HEK293 (cell line): ENCODE results near the gene PRPF31.

Experiments
- CTCF ChIA-PET: fragments of 350-600 bp; formaldehyde crosslinking; extraction: SDS; loops from one replicate; lab custom pipeline; 2021; ENCODE audit warnings: antibody characterized with exemption; lab: Yijun Ruan, JAX
- POLR2A ChIA-PET: fragments of 300-600 bp; formaldehyde crosslinking; extraction: SDS; loops from one replicate; lab custom pipeline; 2020; ENCODE audit warnings: antibody characterized with exemption, inconsistent platforms; lab: Yijun Ruan, JAX
- H3K27ac ChIP-seq: fragments of 200-500 bp; sonication (Bioruptor generic); 2 replicates; pipeline ENCODE4 v1.5.1; 2014; ENCODE audit warnings: low read depth, low read length, control low read depth, inconsistent platforms; ENCODE audit errors: extremely low read depth
- H3K36me3 ChIP-seq, 2 experiments: fragments of 200-500 bp in 1 of 2; sonication (Bioruptor generic) in 1 of 2; 1 replicate in 1 of 2; 2 replicates in 1 of 2; pipeline ENCODE4 v1.5.1; 2014 to 2017; ENCODE audit warnings: inconsistent platforms in 2 of 2, low read length in 2 of 2; ENCODE audit not compliant: control insufficient read depth in 2 of 2, insufficient read depth in 1 of 2
- H3K4me1 ChIP-seq: fragments of 200-500 bp; sonication (Bioruptor generic); 2 replicates; pipeline ENCODE4 v1.5.1; 2014; ENCODE audit warnings: mild to moderate bottlenecking, low read length, inconsistent platforms; ENCODE audit not compliant: control insufficient read depth, insufficient read depth
- H3K4me3 ChIP-seq: 2 replicates; pipeline ENCODE4 v1.5.1; 2011; ENCODE audit warnings: low read depth, mild to moderate bottlenecking, control low read depth, low read length, moderate library complexity
- H3K9me3 ChIP-seq: fragments of 200-500 bp; sonication (Bioruptor generic); 2 replicates; pipeline ENCODE4 v1.5.1; 2014; ENCODE audit warnings: low read depth, low read length, inconsistent platforms; ENCODE audit not compliant: control insufficient read depth, insufficient read depth
- GLI2 ChIP-seq: fragments of 450-650 bp; formaldehyde crosslinking; IDR thresholded peaks from 2 replicates; pipeline ENCODE4; 2017; ENCODE audit warnings: missing biosample characterization, missing genetic modification characterization, low read depth, borderline replicate concordance
- MYNN ChIP-seq: fragments of 450-650 bp; formaldehyde crosslinking; IDR thresholded peaks from 2 replicates; pipeline ENCODE4 v1.5.1; 2016; ENCODE audit warnings: missing biosample characterization, missing genetic modification characterization, borderline replicate concordance
- SCRT2 ChIP-seq: fragments of 450-650 bp; formaldehyde crosslinking; IDR thresholded peaks from 2 replicates; pipeline ENCODE4 v1.5.1; 2016; ENCODE audit warnings: missing biosample characterization, missing genetic modification characterization
- SP3 ChIP-seq: fragments of 450-650 bp; formaldehyde crosslinking; IDR thresholded peaks from 2 replicates; pipeline ENCODE4 v1.5.1; 2016; ENCODE audit warnings: missing biosample characterization, missing genetic modification characterization
- ZNF133 ChIP-seq: fragments of 450-650 bp; formaldehyde crosslinking; IDR thresholded peaks from 2 replicates; pipeline ENCODE4 v1.5.1; 2016; ENCODE audit warnings: missing biosample characterization, missing genetic modification characterization
- ZNF140 ChIP-seq: fragments of 450-650 bp; formaldehyde crosslinking; IDR thresholded peaks from 2 replicates; pipeline ENCODE4 v1.5.1; 2016; ENCODE audit warnings: missing biosample characterization, missing genetic modification characterization
- ZNF324 ChIP-seq: fragments of 450-650 bp; formaldehyde crosslinking; IDR thresholded peaks from 2 replicates; pipeline ENCODE4 v1.5.1; 2016; ENCODE audit warnings: missing biosample characterization, missing genetic modification characterization
- ZNF391 ChIP-seq: fragments of 450-650 bp; formaldehyde crosslinking; IDR thresholded peaks from 2 replicates; pipeline ENCODE4 v1.5.1; 2016; ENCODE audit warnings: low read depth, missing biosample characterization, missing genetic modification characterization, borderline replicate concordance
- ZNF473 ChIP-seq: fragments of 450-650 bp; formaldehyde crosslinking; IDR thresholded peaks from 2 replicates; pipeline ENCODE4 v1.5.1; 2017; ENCODE audit warnings: missing biosample characterization, missing genetic modification characterization
- ZNF658 ChIP-seq: fragments of 450-650 bp; formaldehyde crosslinking; IDR thresholded peaks from 2 replicates; pipeline ENCODE4; 2016; ENCODE audit warnings: missing biosample characterization, missing genetic modification characterization
- ZNF707 ChIP-seq: fragments of 450-650 bp; formaldehyde crosslinking; IDR thresholded peaks from 2 replicates; pipeline ENCODE4 v1.5.1; 2016; ENCODE audit warnings: missing biosample characterization, missing genetic modification characterization
- ZXDB ChIP-seq: fragments of 450-650 bp; formaldehyde crosslinking; IDR thresholded peaks from 2 replicates; pipeline ENCODE4 v1.5.1; 2016; ENCODE audit warnings: missing biosample characterization, missing genetic modification characterization
- TF ChIP-seq, protein P1 (sequence below): fragments of 450-650 bp; formaldehyde crosslinking; conservative IDR thresholded peaks from 2 replicates; pipeline ENCODE4 v1.5.1; 2016; ENCODE audit warnings: low read depth, missing biosample characterization, missing genetic modification characterization

Gene PRPF31

DNA sequence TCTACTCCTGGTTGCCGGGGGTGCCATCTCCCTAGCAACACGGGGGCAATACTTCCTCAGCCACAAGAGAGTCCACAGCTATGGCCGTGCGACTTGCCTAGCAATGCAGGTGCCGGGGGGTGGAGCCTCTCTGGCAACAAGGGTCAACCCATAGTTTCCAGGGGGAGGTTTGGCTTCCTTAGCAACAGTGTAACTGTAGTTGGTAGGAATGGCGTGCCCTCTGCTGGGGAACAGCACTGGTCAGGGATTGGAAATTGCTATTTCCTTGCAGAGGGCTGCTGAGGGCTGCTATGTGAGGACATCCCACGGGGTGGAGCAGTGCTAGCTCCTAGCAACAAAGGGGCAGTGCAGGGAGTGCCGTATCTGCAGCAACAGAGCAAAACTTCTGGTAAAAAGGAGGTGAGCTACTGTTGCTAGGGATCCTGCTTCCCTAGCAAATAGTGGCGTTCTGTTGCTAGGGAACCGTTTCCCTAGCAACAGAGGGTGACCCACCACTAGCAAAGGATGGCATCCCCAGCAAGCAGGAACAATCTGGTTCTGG is 64.4 kb downstream of the PRPF31 start (continued):
- TF ChIP-seq ZNF707 (tag by site-specific recombination) (no peak), ZNF391 (tag by site-specific recombination) (no peak), SCRT2 (tag by site-specific recombination) (0 out of 2 replicates have a peak, but pooled peaks have one; percentile 14), ZNF140 (tag by site-specific recombination) (no peak), GLI2 (tag by site-specific recombination) (no peak), SP3 (no peak), ZNF133 (tag by site-specific recombination) (no peak), ZXDB (tag by site-specific recombination) (0 out of 2 replicates have a peak, but pooled peaks have one; percentile 30), MYNN (tag by site-specific recombination) (peak; percentile 90)
- TF ChIP-seq, protein P1, sequence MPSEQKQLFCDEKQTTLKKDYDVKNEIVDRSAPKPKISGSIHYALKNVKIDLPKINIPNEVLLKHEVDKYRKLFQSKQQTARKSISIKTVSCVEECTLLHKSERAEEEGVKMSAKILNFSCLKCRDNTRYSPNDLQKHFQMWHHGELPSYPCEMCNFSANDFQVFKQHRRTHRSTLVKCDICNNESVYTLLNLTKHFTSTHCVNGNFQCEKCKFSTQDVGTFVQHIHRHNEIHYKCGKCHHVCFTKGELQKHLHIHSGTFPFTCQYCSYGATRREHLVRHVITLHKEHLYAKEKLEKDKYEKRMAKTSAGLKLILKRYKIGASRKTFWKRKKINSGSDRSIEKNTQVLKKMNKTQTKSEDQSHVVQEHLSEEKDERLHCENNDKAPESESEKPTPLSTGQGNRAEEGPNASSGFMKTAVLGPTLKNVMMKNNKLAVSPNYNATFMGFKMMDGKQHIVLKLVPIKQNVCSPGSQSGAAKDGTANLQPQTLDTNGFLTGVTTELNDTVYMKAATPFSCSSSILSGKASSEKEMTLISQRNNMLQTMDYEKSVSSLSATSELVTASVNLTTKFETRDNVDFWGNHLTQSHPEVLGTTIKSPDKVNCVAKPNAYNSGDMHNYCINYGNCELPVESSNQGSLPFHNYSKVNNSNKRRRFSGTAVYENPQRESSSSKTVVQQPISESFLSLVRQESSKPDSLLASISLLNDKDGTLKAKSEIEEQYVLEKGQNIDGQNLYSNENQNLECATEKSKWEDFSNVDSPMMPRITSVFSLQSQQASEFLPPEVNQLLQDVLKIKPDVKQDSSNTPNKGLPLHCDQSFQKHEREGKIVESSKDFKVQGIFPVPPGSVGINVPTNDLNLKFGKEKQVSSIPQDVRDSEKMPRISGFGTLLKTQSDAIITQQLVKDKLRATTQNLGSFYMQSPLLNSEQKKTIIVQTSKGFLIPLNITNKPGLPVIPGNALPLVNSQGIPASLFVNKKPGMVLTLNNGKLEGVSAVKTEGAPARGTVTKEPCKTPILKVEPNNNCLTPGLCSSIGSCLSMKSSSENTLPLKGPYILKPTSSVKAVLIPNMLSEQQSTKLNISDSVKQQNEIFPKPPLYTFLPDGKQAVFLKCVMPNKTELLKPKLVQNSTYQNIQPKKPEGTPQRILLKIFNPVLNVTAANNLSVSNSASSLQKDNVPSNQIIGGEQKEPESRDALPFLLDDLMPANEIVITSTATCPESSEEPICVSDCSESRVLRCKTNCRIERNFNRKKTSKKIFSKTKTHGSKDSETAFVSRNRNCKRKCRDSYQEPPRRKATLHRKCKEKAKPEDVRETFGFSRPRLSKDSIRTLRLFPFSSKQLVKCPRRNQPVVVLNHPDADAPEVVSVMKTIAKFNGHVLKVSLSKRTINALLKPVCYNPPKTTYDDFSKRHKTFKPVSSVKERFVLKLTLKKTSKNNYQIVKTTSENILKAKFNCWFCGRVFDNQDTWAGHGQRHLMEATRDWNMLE = no peak

DNA sequence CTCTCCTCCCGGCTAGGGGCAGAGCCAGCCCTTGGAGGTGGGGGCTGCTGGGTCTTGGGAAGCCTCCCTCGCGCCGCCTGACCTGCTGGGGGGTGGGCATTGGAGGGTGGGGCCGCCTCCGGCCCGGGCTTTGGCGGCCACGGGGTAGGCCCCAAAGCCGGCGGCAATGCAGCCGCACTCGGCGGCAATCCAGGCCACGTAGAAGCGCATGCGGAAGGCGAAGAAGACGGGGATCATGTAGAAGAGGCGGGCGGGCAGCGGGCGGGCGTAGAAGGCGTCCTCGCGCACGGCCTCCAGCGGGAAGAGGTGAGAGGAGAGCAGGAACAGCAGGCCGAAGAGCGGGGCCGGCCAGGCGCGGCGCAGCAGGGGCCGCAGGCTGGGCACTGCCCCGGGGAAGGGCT is 65.1 kb downstream of the PRPF31 start:
- no peak overlapping the region for H3K27ac ChIP-seq
- H3K4me3 ChIP-seq = no peak overlapping the region
- CTCF ChIA-PET = interaction anchor here (2.0 to 2.3 kb wide), 2 partner anchors 9 to 10 kb away, joined by 13 to 15 read pairs; partner anchors contain the start of gene MBOAT7
- no peaks in the 10 kb centered on the region for H3K9me3 ChIP-seq
- peaks cover 14 to 42% of the 10 kb centered on the region in 2 experiments; a peak in 2 of 3 replicates for H3K36me3 ChIP-seq
- POLR2A ChIA-PET = interaction anchor here (10.2 kb wide), 1 partner anchor 9 kb away, joined by 90 read pairs; the partner anchor contains the start of genes MBOAT7 and TSEN34
- TF ChIP-seq ZNF324 (tag by site-specific recombination) (no peak), ZNF473 (tag by site-specific recombination) (no peak), ZNF658 (tag by site-specific recombination) (no peak)
- no peaks in the 10 kb centered on the region for H3K4me1 ChIP-seq
